ENCODE measurements around the gene BRDT.

BRDT gene

DNA sequence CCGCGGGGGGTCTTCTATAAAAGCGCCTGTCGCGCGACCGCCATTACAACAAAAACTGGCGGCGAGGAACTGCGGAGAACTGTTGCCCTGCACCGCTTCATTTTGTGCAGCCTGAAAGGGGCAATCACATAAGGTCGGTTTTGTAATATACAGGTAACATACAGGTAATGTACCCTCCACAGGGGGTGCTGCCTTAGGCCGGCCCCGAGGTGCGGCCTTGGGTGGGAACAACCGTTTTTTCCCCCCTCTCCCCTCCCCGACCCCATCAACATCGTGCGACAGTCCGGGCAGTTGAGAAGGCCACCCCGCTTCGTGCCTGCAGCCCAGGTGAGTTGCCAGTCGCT lies at the start of gene BRDT:
BRDT (plus strand) TSS at position 46 of the 344 bp plus-strand sequence. CDS start 13,354 bp downstream, outside the sequence.
- Histone ChIP-seq H3K36me3 (ENCODE audit: insufficient read depth, low read depth, low read length) (no peaks in the 10 kb centered on the region), H3K4me1 (ENCODE audit: insufficient read depth, low read length) (no peaks in the 10 kb centered on the region), H3K4me3 (ENCODE audit: low read length) (no peak within 1 kb of the TSS), H3K9ac (ENCODE audit: low read depth, low read length) (no peak within 1 kb of the TSS), H3K9me3 (ENCODE audit: insufficient read depth, low read depth, low read length) (no peaks in the 10 kb centered on the region), H3K27me3 (ENCODE audit: insufficient read depth, low read length) (no peaks in the 10 kb centered on the region), H3K27ac (ENCODE audit: low read length) (no peak within 1 kb of the TSS)

DNA sequence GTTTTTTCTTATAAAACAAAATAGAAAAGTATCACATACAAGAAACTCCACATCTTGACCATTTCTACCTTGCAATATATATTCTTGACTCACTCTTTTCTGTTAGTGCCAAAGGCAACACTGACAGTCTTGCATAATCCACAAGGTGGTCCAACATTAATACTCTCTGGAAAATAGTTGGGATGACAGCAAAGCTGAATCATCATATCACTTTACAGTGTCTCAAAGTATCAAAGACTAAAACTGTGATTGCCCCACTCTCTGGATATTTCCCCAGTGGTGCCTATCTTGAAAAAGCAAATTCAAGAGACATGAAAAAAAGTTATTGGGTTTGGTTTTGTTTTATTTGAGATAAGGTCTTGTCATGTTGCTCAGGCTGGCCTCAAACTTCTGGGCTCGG lies 48.6 kb upstream of the BRDT start:
- Histone ChIP-seq H3K4me1 (ENCODE audit: insufficient read depth, low read length) (no peaks in the 10 kb centered on the region), H3K27me3 (ENCODE audit: insufficient read depth, low read length) (no peaks in the 10 kb centered on the region), H3K36me3 (ENCODE audit: insufficient read depth, low read depth, low read length) (no peaks in the 10 kb centered on the region), H3K9ac (ENCODE audit: low read depth, low read length) (no peak overlapping the region), H3K27ac (ENCODE audit: low read length) (no peak overlapping the region), H3K9me3 (ENCODE audit: insufficient read depth, low read depth, low read length) (no peaks in the 10 kb centered on the region), H3K4me3 (ENCODE audit: low read length) (no peak overlapping the region)

DNA sequence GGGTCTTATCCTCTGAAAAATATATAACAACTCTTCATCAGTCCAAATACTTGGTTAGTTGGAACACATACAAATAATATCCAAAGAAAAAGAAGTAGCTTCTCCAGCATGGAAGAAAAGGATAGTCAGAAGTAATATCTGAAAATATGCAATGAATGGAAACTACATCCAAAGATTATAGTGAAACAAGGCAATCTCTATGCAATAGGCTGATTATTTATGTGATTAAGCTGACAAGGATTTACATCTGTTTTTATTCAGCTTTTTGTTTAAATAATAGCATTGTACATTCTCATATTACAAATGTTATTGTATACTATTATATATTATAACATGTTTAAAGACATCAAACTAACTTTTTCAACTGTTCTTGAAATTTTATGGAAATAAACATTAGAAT lies 48.0 kb upstream of the BRDT start:
- Histone ChIP-seq H3K9me3 (ENCODE audit: insufficient read depth, low read depth, low read length) (no peaks in the 10 kb centered on the region), H3K27me3 (ENCODE audit: insufficient read depth, low read length) (no peaks in the 10 kb centered on the region), H3K4me1 (ENCODE audit: insufficient read depth, low read length) (no peaks in the 10 kb centered on the region), H3K9ac (ENCODE audit: low read depth, low read length) (no peak overlapping the region), H3K4me3 (ENCODE audit: low read length) (no peak overlapping the region), H3K36me3 (ENCODE audit: insufficient read depth, low read depth, low read length) (no peaks in the 10 kb centered on the region), H3K27ac (ENCODE audit: low read length) (no peak overlapping the region)

DNA sequence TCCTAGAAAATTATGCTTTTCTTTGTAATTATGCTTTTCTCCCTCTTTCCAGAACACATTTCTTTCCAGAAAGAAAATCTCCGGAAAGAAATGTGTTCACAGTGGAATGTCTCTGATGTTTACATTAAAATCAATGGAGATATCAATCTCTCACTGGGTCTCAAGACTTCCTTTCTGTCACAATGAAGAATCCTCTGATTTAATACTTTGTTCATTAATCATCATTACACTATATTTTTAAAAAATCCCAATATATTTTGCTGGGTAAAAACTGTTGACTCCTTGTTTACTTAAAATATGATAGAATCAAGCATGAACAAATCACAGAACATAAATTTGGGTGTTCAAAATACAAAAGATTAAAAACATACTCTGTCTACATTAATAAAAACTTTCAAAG lies 36.9 kb upstream of the BRDT start:
- Histone ChIP-seq H3K9ac (ENCODE audit: low read depth, low read length) (no peak overlapping the region), H3K27me3 (ENCODE audit: insufficient read depth, low read length) (no peaks in the 10 kb centered on the region), H3K36me3 (ENCODE audit: insufficient read depth, low read depth, low read length) (no peaks in the 10 kb centered on the region), H3K4me3 (ENCODE audit: low read length) (no peak overlapping the region), H3K4me1 (ENCODE audit: insufficient read depth, low read length) (peaks cover 4% of the 10 kb centered on the region; the same call in 1 of the 2 replicates), H3K27ac (ENCODE audit: low read length) (no peak overlapping the region), H3K9me3 (ENCODE audit: insufficient read depth, low read depth, low read length) (no peaks in the 10 kb centered on the region)

DNA sequence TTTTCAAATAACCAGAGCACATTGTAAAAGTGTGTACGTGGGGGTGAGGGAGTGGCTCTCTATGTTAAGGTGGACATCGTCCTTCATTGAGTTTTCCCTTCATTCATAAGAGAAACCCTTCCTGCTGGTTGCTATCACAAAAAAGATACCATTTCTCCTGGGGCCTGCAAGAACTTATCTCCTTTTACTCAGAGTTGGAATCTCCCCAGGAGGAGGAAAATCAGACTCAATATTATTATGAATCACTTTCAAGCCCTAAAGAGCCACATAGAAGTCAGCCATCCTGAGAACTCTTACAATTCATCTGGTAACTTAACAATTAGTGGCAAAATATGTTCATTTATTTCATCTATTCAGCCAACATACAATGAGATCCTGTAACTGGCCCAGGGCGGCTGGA lies 36.2 kb upstream of the BRDT start:
- no peaks in the 10 kb centered on the region for H3K27me3 ChIP-seq (ENCODE audit: insufficient read depth, low read length)
- no peak overlapping the region for H3K4me3 ChIP-seq (ENCODE audit: low read length)

DNA sequence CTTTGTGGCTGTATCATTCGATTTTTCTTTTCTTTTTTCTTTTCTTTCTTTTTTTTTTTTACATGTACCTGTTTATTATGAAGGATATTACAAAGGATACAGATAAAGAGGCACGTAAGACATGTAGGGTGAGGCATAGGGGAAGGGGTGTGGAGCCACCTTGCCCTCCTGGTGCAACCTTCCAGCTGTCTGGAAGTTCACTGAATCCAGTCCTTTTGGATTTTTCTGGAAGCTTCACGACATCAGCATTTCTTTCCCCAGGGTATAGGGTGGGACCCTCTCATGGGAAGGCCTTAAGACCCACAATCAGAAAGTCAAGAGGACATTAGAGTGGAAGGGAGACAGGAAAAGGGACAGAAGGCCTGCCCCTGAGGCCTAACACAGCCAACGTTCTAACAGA lies 33.2 kb upstream of the BRDT start:
- no peaks in the 10 kb centered on the region for H3K9me3 ChIP-seq (ENCODE audit: insufficient read depth, low read depth, low read length)
- peaks cover 5% of the 10 kb centered on the region; the same call in 1 of the 2 replicates for H3K4me1 ChIP-seq (ENCODE audit: insufficient read depth, low read length)
- no peak overlapping the region for H3K4me3 ChIP-seq (ENCODE audit: low read length)
- H3K36me3 ChIP-seq (ENCODE audit: insufficient read depth, low read depth, low read length): no peaks in the 10 kb centered on the region
- no peak overlapping the region for H3K9ac ChIP-seq (ENCODE audit: low read depth, low read length)
- no peaks in the 10 kb centered on the region for H3K27me3 ChIP-seq (ENCODE audit: insufficient read depth, low read length)
- no peak overlapping the region for H3K27ac ChIP-seq (ENCODE audit: low read length)

More for the DNA sequence above, 36.2 kb upstream of the BRDT start:
- peaks cover 5% of the 10 kb centered on the region; the same call in 1 of the 2 replicates for H3K4me1 ChIP-seq (ENCODE audit: insufficient read depth, low read length)
- no peaks in the 10 kb centered on the region for H3K9me3 ChIP-seq (ENCODE audit: insufficient read depth, low read depth, low read length)
- no peak overlapping the region for H3K9ac ChIP-seq (ENCODE audit: low read depth, low read length)
- no peak overlapping the region for H3K27ac ChIP-seq (ENCODE audit: low read length)
- no peaks in the 10 kb centered on the region for H3K36me3 ChIP-seq (ENCODE audit: insufficient read depth, low read depth, low read length)

DNA sequence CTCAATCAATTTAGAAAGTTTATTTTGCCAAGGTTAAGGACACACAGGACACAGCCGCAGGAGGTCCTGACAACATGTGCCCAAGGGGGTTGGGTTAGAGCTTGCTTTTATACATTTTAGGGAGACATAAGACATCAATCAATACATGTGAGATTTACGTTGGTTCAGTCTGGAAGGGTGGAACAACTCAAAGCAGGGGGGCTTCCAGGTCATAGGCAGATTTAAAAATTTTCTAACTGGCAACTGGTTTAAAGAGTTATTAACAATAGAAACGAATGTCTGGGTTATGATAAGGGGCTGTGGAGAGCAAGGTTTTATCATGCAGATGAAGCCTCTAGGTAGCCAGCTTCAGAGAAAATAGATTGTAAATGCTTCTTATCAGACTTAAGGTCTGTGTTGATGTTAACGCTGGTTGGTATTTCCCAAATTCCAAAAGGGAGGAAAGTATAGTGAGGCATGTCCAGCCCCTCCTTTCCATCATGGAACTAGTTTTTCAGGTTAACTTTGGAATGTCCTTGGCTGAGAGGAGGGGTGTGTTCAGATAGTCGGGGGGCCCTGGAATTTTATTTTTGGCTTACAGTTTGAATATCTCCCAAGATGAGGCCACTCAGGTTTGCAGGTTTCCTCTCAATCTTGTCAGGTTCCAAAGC lies 32.3 kb upstream of the BRDT start:
- Histone ChIP-seq H3K9ac (ENCODE audit: low read depth, low read length) (no peak overlapping the region), H3K9me3 (ENCODE audit: insufficient read depth, low read depth, low read length) (no peaks in the 10 kb centered on the region), H3K4me3 (ENCODE audit: low read length) (no peak overlapping the region), H3K27ac (ENCODE audit: low read length) (no peak overlapping the region), H3K4me1 (ENCODE audit: insufficient read depth, low read length) (peaks cover 5% of the 10 kb centered on the region; the same call in 1 of the 2 replicates), H3K36me3 (ENCODE audit: insufficient read depth, low read depth, low read length) (no peaks in the 10 kb centered on the region), H3K27me3 (ENCODE audit: insufficient read depth, low read length) (no peaks in the 10 kb centered on the region)

DNA sequence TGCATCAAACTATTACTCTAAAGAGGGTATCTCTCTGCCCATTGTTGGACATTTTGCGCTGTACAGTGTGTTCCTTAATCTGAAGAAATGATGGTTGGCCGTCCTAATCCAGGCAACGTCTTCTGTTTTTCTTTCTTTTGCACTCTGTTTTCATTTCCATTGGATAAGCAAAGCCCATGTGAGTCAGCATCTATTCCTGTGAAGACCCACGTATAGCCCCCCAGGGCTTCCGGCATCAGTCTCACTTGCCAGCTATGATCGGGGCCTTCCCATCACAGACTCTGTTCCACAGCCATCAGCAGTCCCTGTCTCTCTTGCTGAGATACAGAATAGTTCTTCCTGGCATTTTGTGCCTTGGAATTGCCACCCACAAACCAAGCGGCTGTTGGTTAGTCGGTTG lies 29.2 kb upstream of the BRDT start:
- H3K27ac ChIP-seq (ENCODE audit: low read length): no peak overlapping the region
- no peaks in the 10 kb centered on the region for H3K36me3 ChIP-seq (ENCODE audit: insufficient read depth, low read depth, low read length)
- no peak overlapping the region for H3K4me3 ChIP-seq (ENCODE audit: low read length)
- H3K4me1 ChIP-seq (ENCODE audit: insufficient read depth, low read length): peaks cover 5% of the 10 kb centered on the region; the same call in 1 of the 2 replicates
- no peaks in the 10 kb centered on the region for H3K9me3 ChIP-seq (ENCODE audit: insufficient read depth, low read depth, low read length)
- no peak overlapping the region for H3K9ac ChIP-seq (ENCODE audit: low read depth, low read length)
- no peaks in the 10 kb centered on the region for H3K27me3 ChIP-seq (ENCODE audit: insufficient read depth, low read length)

DNA sequence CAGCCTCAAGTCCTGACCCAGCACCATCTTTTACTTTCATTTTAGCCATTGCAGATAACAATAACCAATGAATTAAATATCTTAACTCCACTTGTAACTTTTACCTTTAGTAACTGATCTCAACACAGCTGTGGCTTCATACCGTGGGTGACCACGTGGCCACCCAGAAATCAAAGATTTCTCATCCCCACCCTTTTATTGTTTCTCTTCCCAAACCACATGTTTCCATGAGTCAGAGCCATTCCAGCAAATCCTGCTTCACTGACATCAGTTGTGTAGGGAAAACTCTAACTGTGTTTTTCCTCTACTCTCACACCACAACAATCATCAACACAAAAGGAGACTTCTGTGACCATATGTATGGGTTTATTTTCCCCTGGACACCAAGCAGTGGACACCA lies 25.1 kb upstream of the BRDT start:
- Histone ChIP-seq H3K27me3 (ENCODE audit: insufficient read depth, low read length) (no peaks in the 10 kb centered on the region), H3K27ac (ENCODE audit: low read length) (no peak overlapping the region), H3K9ac (ENCODE audit: low read depth, low read length) (no peak overlapping the region), H3K36me3 (ENCODE audit: insufficient read depth, low read depth, low read length) (no peaks in the 10 kb centered on the region), H3K9me3 (ENCODE audit: insufficient read depth, low read depth, low read length) (no peaks in the 10 kb centered on the region), H3K4me1 (ENCODE audit: insufficient read depth, low read length) (peaks cover 2% of the 10 kb centered on the region; the same call in 1 of the 2 replicates), H3K4me3 (ENCODE audit: low read length) (no peak overlapping the region)

DNA sequence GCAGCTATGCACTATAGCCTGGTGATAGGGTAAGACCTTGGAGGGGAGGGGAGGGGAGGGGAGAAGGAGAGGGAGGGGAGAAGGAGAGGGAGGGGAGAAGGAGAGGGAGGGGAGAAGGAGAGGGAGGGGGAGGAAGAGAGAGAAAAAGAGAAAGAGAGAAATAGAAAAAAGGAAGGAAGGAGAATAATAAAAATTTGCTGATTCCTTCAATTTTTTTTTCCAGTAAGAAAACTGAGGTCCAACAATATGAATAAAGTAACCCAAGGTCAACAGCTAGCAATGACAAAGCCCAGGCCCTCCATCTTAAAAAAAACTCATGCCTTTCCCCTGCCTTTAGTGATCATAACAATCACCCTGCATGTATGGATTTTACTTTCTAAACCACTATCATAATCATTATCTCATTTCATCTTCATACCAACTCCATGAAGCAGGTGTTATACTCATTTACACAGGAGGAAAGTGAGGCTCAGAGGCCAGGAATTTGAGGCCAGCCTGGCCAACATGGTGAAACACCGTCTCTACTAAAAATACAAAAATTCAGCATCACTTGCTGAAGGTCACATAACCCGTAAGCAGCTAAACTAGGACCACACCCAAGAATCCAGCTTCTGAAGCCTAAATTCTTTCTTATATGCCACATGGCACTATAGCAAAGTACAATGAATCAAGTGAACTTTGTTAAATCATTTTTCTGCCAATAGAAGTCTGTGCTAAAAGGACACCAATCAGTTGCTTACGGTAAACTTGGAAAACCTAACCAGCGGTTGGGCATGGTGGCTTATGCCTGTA lies 23.4 kb upstream of the BRDT start:
- Histone ChIP-seq H3K4me1 (ENCODE audit: insufficient read depth, low read length) (peaks cover 2% of the 10 kb centered on the region; the same call in 1 of the 2 replicates), H3K9me3 (ENCODE audit: insufficient read depth, low read depth, low read length) (no peaks in the 10 kb centered on the region), H3K4me3 (ENCODE audit: low read length) (no peak overlapping the region), H3K36me3 (ENCODE audit: insufficient read depth, low read depth, low read length) (no peaks in the 10 kb centered on the region), H3K27me3 (ENCODE audit: insufficient read depth, low read length) (no peaks in the 10 kb centered on the region), H3K27ac (ENCODE audit: low read length) (no peak overlapping the region), H3K9ac (ENCODE audit: low read depth, low read length) (no peak overlapping the region)

DNA sequence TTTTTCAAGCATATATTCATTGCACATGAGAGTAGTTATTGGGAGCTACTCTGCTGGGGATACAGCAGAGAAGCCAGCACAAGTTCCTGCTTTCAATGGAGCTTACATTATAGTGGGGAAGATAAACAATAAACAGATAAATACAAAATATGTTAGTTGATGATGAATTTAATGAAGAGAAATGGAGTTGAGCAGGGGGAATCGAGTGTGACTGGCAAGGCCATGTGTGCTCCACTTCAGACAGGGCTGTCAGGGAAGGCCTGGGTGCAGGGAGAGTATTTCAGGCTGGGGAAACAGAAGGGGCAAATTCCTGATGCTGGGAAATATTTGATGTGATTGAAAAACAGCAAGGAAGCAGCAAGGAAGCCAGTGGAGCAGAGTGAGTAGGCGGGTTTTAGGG lies 21.2 kb upstream of the BRDT start:
- Histone ChIP-seq H3K4me1 (ENCODE audit: insufficient read depth, low read length) (peaks cover 2% of the 10 kb centered on the region; the same call in 1 of the 2 replicates), H3K27me3 (ENCODE audit: insufficient read depth, low read length) (no peaks in the 10 kb centered on the region), H3K27ac (ENCODE audit: low read length) (no peak overlapping the region), H3K9me3 (ENCODE audit: insufficient read depth, low read depth, low read length) (no peaks in the 10 kb centered on the region), H3K9ac (ENCODE audit: low read depth, low read length) (no peak overlapping the region), H3K4me3 (ENCODE audit: low read length) (no peak overlapping the region), H3K36me3 (ENCODE audit: insufficient read depth, low read depth, low read length) (no peaks in the 10 kb centered on the region)

DNA sequence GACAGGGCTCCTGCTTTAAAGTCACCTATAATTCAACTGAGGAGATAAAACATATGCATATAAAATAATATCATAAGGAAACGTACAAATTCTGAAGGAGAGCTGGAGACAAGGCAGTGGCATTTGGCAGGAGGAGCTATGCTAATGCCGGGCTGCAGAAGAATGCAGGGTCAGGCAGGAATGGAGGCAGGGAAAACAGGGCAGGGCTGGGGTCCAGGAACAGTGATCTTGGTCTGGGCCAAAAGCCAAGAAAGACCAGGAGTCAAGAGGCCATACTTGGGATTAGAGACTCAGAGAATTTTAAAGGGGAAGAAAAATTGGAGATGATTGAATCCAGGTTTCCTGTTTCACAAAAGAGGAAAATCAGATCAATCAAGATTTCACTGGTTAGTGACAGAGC lies 20.0 kb upstream of the BRDT start:
- Histone ChIP-seq H3K9me3 (ENCODE audit: insufficient read depth, low read depth, low read length) (no peaks in the 10 kb centered on the region), H3K36me3 (ENCODE audit: insufficient read depth, low read depth, low read length) (no peaks in the 10 kb centered on the region), H3K27ac (ENCODE audit: low read length) (no peak overlapping the region), H3K27me3 (ENCODE audit: insufficient read depth, low read length) (no peaks in the 10 kb centered on the region), H3K4me3 (ENCODE audit: low read length) (no peak overlapping the region), H3K4me1 (ENCODE audit: insufficient read depth, low read length) (peaks cover 2% of the 10 kb centered on the region; the same call in 1 of the 2 replicates), H3K9ac (ENCODE audit: low read depth, low read length) (no peak overlapping the region)
